Spleen (tissue), 11 donors: ENCODE data around the gene UBAC1. TPM values are rescaled to one million over a fixed set of nuclear protein-coding genes. Genes with fewer than 3 reads are reported as not detected.
"Not testable (repeated sequence)": the region's sequence is repeated elsewhere in the genome, so short reads cannot be mapped to it uniquely, and the experiment has no call there.

ENCODE experiments used
- DNase-seq: peaks from one replicate; pipeline ENCODE4 v3.0.0-alpha.2; 2020
- H3K27ac ChIP-seq, 8 donors: fragments of 200-600 bp; sonication (generic) in 7 of 8; 1 replicate in 4 of 8; 2 replicates in 4 of 8; pipeline versions ENCODE4 v1.5.0 to v1.8.0; 2016 to 2021; ENCODE audit warnings: inconsistent platforms in 4 of 8, mild to moderate bottlenecking in 4 of 8, moderate library complexity in 1 of 8
- H3K27me3 ChIP-seq, 7 donors: fragments of 200-600 bp; sonication (generic) in 6 of 7; replicated peaks in 1 of 7; 1 replicate in 4 of 7; 2 replicates in 3 of 7; pipeline versions ENCODE4 v1.5.0 to v1.8.0; 2016 to 2021; ENCODE audit warnings: inconsistent platforms in 3 of 7, mild to moderate bottlenecking in 1 of 7
- H3K36me3 ChIP-seq, 6 donors: fragments of 200-600 bp; sonication (generic) in 5 of 6; 1 replicate in 4 of 6; 2 replicates in 2 of 6; pipeline versions ENCODE4 v1.5.0 to v1.8.0; 2016 to 2021; ENCODE audit warnings: inconsistent platforms in 2 of 6
- H3K4me1 ChIP-seq, 6 donors: fragments of 200-600 bp; sonication (generic) in 5 of 6; 1 replicate in 3 of 6; 2 replicates in 3 of 6; pipeline versions ENCODE4 v1.5.0 to v1.8.0; 2016 to 2021; ENCODE audit warnings: inconsistent platforms in 3 of 6
- H3K4me3 ChIP-seq, 8 donors: fragments of 200-600 bp; sonication (generic) in 7 of 8; 1 replicate in 4 of 8; 2 replicates in 4 of 8; pipeline versions ENCODE4 v1.5.0 to v1.8.0; 2016 to 2021; ENCODE audit warnings: inconsistent platforms in 4 of 8, mild to moderate bottlenecking in 4 of 8, moderate library complexity in 2 of 8
- H3K9me3 ChIP-seq, 8 donors: fragments of 200-600 bp; sonication (generic) in 7 of 8; 1 replicate in 4 of 8; 2 replicates in 4 of 8; pipeline versions ENCODE4 v1.5.0 to v1.8.0; 2016 to 2021; ENCODE audit warnings: inconsistent platforms in 4 of 8
- POLR2A ChIP-seq, 3 donors: fragments of 450-650 bp; IDR thresholded peaks; one replicate each; pipeline ENCODE4 v1.5.1; 2017; ENCODE audit warnings: antibody characterized with exemption in 3 of 3, mild to moderate bottlenecking in 1 of 3
- POLR2AphosphoS5 ChIP-seq, 3 donors: sonication (generic); formaldehyde crosslinking; IDR thresholded peaks; one replicate each; pipeline ENCODE4 v1.5.1; 2017; ENCODE audit warnings: antibody characterized with exemption in 3 of 3
- WGBS, 5 donors: extraction: QIAGEN DNeasy Blood & Tissue Kit in 3 of 5; methylation state at CpG; one replicate each; pipeline versions ENCODE4 v1.1.5 to v1.1.7; 2013 to 2018; 5-methylcytosine and 5-hydroxymethylcytosine counted together
- intact Hi-C: fragments of 100-400 bp; cut with DNase I; formaldehyde crosslinking; loops from one replicate; pipeline ENCODE4 v1.15.0; 2023; ENCODE audit warnings: low total_unique reads
- polyA plus RNA-seq, 3 donors: library from polyadenylated mRNA; stranded (reverse); fragments of 200-250 nt; gene quantifications; one replicate each; pipeline ENCODE4 v1.2.1, GENCODE V29; 2013
- total RNA-seq, 7 donors: library from RNA; depleted of rRNA in 3 of 7; stranded (reverse); fragments of >200 nt in 3 of 7; fragmentation: NEBNext Ultra II Directional in 4 of 7; extraction: Animal tissue kit (Norgen Biotek cat#: 25700) in 4 of 7; gene quantifications; one replicate each; pipeline versions ENCODE4 v1.1.0 to v1.2.1, GENCODE V29; 2016 to 2021
- TF ChIP-seq, protein P1 (sequence below), 11 experiments: fragments of 200-600 bp in 7 of 11; fragments of 450-650 bp in 4 of 11; sonication (generic) in 4 of 11; IDR thresholded peaks in 8 of 11; conservative IDR thresholded peaks in 3 of 11; 1 replicate in 7 of 11; 2 replicates in 4 of 11; pipeline versions ENCODE4 v1.4.0 to v1.8.0; 2016 to 2021; ENCODE audit warnings: antibody characterized with exemption in 11 of 11, inconsistent platforms in 4 of 11, mild to moderate bottlenecking in 1 of 11
- donor health status: healthy with polysubstance abuse.
- donor health status: DM: no; HTN: no; CAD: no; lungs with moderate emphysema.
- donor health status: DM: no; HTN: no; CAD: no.
- donor health status: Bipolar disorder and iron deficiency.
- donor health status: healthy.
- donor health status: DM: no; HTN: no; CAD: no.
- donor health status: DM: yes; HTN: yes; CAD: no.

Gene UBAC1
- total and polyA plus RNA-seq, 10 donors = 28.0 to 45.8 (median 34.5) TPM

DNA sequence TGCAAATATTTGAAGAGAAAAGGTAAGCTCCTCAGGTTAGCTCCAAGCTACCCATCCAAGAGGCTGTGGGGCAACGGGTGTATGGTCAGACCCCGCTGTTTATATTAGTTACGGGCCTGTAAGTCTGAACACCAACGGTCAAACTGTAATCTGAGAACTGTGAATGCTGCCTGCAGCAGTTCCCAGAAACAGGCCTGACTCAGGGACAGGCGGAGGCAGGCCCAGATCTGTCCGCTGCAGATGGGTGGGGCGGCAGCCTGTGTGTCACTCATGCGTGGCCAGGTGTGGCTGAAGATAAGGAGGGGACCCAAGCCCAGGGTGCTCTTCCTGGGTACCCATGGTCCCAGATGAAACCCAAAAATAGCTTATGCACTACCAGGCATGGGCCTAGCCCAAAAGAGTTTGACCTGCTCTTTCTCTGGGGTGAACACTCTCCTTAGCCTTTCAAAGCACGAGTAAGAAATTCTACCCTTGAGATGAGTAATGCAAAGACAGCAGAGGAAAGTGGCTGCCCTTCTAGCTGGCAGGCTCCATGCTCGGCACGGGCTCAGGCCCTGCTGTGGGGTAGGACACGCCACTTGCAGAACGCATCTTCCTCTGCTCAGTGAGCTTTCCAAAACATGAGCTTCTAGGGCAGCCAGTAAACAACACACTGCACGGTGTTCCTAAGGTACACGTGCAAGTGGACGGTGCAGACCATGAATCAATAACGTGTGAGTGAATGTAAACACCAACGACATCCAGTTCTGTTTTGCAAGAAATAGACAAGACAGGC is 9.1 kb downstream of the UBAC1 start:
- Histone ChIP-seq H3K36me3 (peaks cover 5 to 91% (median 60%) of the 10 kb centered on the region in 6 donors), H3K27ac (no peak overlapping the region)
- WGBS, 5 donors = 86 to 93% (median 93%) methylated on average over 16 to 18 of the region's 18 CpGs

DNA sequence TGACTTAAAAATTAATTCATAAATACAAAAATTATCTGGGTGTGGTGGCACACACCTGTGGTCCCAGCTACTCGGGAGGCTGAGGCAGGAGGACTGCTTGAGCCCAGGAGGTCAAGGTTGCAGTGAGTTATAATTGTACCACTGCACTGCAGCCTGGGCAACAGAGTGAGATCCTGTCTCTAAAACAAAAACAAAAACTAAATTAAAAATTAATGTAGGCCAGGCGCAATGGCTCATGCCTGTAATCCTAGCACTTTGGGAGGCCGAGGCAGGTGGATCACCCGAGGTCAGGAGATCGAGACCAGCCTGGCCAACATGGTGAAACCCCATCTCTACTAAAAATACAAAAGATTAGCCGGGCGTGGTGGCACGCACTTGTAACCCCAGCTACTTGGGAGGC is 9.9 kb downstream of the UBAC1 start:
- H3K9me3 ChIP-seq, H3K4me3 ChIP-seq, H3K4me1 ChIP-seq, intact Hi-C loops, DNase-seq, H3K27ac ChIP-seq, H3K27me3 ChIP-seq: not testable (repeated sequence)
- peaks cover 5 to 99% (median 68%) of the 10 kb centered on the region in 6 donors for H3K36me3 ChIP-seq
- 94 to 97% (median 95%) methylated on average over 8 of the region's 8 CpGs for WGBS, 5 donors

More for the DNA sequence above, 9.1 kb downstream of the UBAC1 start:
- no peak for DNase-seq
- no peak overlapping the region for H3K4me3 ChIP-seq
- TF ChIP-seq, protein P1, sequence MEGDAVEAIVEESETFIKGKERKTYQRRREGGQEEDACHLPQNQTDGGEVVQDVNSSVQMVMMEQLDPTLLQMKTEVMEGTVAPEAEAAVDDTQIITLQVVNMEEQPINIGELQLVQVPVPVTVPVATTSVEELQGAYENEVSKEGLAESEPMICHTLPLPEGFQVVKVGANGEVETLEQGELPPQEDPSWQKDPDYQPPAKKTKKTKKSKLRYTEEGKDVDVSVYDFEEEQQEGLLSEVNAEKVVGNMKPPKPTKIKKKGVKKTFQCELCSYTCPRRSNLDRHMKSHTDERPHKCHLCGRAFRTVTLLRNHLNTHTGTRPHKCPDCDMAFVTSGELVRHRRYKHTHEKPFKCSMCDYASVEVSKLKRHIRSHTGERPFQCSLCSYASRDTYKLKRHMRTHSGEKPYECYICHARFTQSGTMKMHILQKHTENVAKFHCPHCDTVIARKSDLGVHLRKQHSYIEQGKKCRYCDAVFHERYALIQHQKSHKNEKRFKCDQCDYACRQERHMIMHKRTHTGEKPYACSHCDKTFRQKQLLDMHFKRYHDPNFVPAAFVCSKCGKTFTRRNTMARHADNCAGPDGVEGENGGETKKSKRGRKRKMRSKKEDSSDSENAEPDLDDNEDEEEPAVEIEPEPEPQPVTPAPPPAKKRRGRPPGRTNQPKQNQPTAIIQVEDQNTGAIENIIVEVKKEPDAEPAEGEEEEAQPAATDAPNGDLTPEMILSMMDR (IDR thresholded peaks at IDR 0.05 in 8 of 11, conservative IDR thresholded peaks at IDR 0.05 in 3 of 11) = no peak
- no peak for TF ChIP-seq POLR2A (IDR thresholded peaks at IDR 0.05)
- no peak for TF ChIP-seq POLR2AphosphoS5 (IDR thresholded peaks at IDR 0.05)
- no peaks in the 10 kb centered on the region for H3K27me3 ChIP-seq
- intact Hi-C loops = no loop called here
- no peaks in the 10 kb centered on the region for H3K9me3 ChIP-seq
- peaks cover 0 to 12% (median 0%) of the 10 kb centered on the region in 6 donors for H3K4me1 ChIP-seq

DNA sequence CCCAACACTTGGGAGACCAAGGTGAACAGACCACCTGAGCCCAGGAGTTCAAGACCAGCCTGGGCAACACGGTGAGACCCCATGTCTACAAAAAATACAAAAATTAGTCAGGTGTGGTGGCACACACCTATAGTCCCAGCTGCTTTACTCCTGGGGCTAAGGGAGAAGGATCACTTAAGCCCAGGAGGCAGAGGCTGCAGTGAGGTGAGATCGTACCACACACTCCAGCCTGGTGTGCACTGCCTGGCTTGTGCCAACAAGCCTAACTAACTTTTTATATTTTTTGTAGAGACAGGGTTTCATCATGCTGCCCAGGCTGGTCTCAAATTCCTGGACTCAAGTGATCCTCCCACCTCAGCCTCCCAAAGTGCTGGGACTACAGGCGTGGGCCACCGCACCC is 10.3 kb downstream of the UBAC1 start:
- H3K27ac ChIP-seq, H3K4me3 ChIP-seq, intact Hi-C loops, H3K9me3 ChIP-seq, H3K27me3 ChIP-seq, H3K4me1 ChIP-seq, DNase-seq: not testable (repeated sequence)
- H3K36me3 ChIP-seq = peaks cover 5 to 99% (median 72%) of the 10 kb centered on the region in 6 donors
- WGBS, 5 donors = 95 to 100% (median 97%) methylated on average over 4 of the region's 4 CpGs

DNA sequence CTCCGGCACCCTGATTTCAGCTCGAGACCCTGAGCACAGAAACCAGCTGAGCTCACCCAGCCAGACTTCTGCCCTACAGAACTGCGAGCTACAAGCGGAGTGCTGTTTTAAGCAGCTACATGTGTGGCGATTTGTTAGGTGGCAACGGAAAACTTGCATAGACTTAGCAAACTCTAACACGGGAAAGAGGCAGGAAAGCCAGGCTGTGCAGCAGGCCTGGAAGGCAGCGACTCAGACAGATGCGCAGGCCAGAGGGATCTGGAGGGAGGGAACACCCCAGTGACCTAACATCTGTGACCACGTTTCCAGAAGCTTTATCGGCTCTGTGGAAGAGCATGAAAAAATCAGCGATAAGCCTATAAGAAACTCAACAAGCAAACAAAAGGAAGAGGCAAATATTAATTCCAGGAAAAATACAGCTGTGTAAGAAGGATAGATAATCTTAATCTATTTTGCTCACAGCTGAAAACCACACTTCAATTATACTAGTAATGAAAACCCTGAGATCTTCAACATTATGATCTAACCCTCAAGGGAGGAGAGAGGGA is 11.0 kb downstream of the UBAC1 start:
- TF ChIP-seq POLR2A (IDR thresholded peaks at IDR 0.05) (no peak), POLR2AphosphoS5 (IDR thresholded peaks at IDR 0.05) (no peak)
- TF ChIP-seq, protein P1 (IDR thresholded peaks at IDR 0.05 in 8 of 11, conservative IDR thresholded peaks at IDR 0.05 in 3 of 11) = no peak
- intact Hi-C loops = no loop called here
- no peaks in the 10 kb centered on the region for H3K4me1 ChIP-seq
- no peaks in the 10 kb centered on the region for H3K27me3 ChIP-seq
- 91 to 97% (median 93%) methylated on average over 12 of the region's 12 CpGs for WGBS, 5 donors
- peaks cover 5 to 100% (median 79%) of the 10 kb centered on the region in 6 donors for H3K36me3 ChIP-seq
- no peak for DNase-seq
- no peaks in the 10 kb centered on the region for H3K9me3 ChIP-seq
- H3K27ac ChIP-seq = no peak overlapping the region
- H3K4me3 ChIP-seq = no peak overlapping the region

DNA sequence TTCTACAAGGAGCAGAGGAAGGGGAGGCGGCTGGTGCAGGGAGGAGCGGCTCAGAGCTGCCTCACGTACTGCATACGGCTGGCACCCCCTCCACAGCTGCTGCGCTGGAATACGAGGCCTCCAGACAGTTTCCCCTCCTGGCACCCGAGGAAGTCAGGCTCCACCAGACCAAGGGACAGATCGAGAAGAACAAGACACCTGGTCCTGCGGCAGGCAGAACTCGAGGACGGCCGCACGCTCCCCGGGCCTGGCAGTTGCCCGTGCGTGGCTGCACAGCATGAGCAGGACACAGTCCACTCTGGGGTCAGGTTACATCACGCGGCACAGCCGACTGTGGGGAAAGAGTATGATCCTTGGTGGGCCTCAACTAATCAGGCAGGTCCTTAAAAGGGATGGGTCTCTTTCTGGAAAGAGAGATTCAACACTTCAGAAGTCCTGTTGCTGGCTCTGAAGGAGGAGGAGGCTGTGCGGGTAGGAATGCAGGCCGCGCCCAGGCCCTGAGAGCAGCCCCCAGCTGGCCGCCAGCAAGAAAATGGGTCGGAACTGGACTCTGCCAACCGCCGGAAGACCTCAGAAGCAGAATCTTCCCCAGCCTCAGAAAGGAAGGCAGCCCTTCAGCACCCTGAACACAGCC is 11.6 kb downstream of the UBAC1 start:
- peak in 1 of 3 donors; percentile 36 for TF ChIP-seq POLR2AphosphoS5 (IDR thresholded peaks at IDR 0.05)
- no peak for TF ChIP-seq POLR2A (IDR thresholded peaks at IDR 0.05)
- intact Hi-C loops = no loop called here
- Histone ChIP-seq H3K27me3 (no peaks in the 10 kb centered on the region), H3K4me3 (no peak overlapping the region), H3K36me3 (peaks cover 5 to 100% (median 84%) of the 10 kb centered on the region in 6 donors), H3K27ac (no peak overlapping the region), H3K9me3 (no peaks in the 10 kb centered on the region), H3K4me1 (no peaks in the 10 kb centered on the region)
- 86 to 94% (median 93%) methylated on average over 26 of the region's 26 CpGs for WGBS, 5 donors
- DNase-seq = no peak
